ENCODE results near the gene YPEL2. TPM values are rescaled to one million over a fixed set of nuclear protein-coding genes. Genes with fewer than 3 reads are reported as not detected.

The YPEL2 gene
- total RNA-seq, 1 experiment from 2014 or later = 4.7 TPM

GRCh38 chr17:59389066-59389465, 57.6 kb downstream of the YPEL2 start:
- RAD21 ChIA-PET (ENCODE audit: low non-redundant PET in 1 of 2, low total read pairs in 2 of 2, uncharacterized antibody in 2 of 2, unreplicated experiment in 2 of 2) = no interaction called here
- DNase-seq (ENCODE audit: low read depth, low spot score) (no peak), ATAC-seq (no peak)
- Histone ChIP-seq H3K4me3 (replicated peaks in 1 of 2; ENCODE audit: low read depth in 1 of 2, low read length in 2 of 2) (no peak overlapping the region), H3K4me1 (ENCODE audit: control insufficient read depth in 1 of 2, insufficient read depth in 2 of 2, low read length in 2 of 2) (no peaks in the 10 kb centered on the region), H3K27ac (ENCODE audit: low read depth, low read length) (no peak overlapping the region), H2AFZ (ENCODE audit: low read depth, low read length, poor library complexity, severe bottlenecking) (no peak overlapping the region), H3K36me3 (ENCODE audit: control insufficient read depth in 1 of 2, insufficient read depth in 2 of 2, low read length in 2 of 2) (no peaks in the 10 kb centered on the region), H3K27me3 (ENCODE audit: insufficient read depth, low read length) (no peaks in the 10 kb centered on the region), H4K20me1 (ENCODE audit: insufficient read depth) (no peaks in the 10 kb centered on the region), H3K9ac (ENCODE audit: low read length) (no peak overlapping the region), H3K79me2 (ENCODE audit: insufficient read depth, low read length) (no peaks in the 10 kb centered on the region), H3K9me3 (ENCODE audit: control insufficient read depth in 1 of 2, insufficient read depth in 1 of 2, low read depth in 1 of 2, low read length in 2 of 2) (no peaks in the 10 kb centered on the region), H3K9me2 (ENCODE audit: insufficient read depth) (no peaks in the 10 kb centered on the region), H3K4me2 (ENCODE audit: low read length) (no peak overlapping the region)
- intact Hi-C loops (cut with micrococcal nuclease) = no loop called here
- CTCF ChIA-PET = no interaction called here
- POLR2A ChIA-PET = no interaction called here
- TF ChIP-seq CBX3 (IDR thresholded peaks at IDR 0.05; ENCODE audit: low read depth) (no peak), TCF7L2 (IDR thresholded peaks at IDR 0.05; ENCODE audit: borderline replicate concordance, extremely low read depth, insufficient read depth, insufficient read length) (no peak), SP1 (IDR thresholded peaks at IDR 0.05; ENCODE audit: low read depth) (no peak), EGR1 (IDR thresholded peaks at IDR 0.05; ENCODE audit: low read depth) (no peak), ZFX (IDR thresholded peaks at IDR 0.05) (no peak), RAD21 (IDR thresholded peaks at IDR 0.05; ENCODE audit: low read depth) (no peak), POLR2A (IDR thresholded peaks at IDR 0.05; ENCODE audit: borderline replicate concordance, extremely low read depth, insufficient read depth, insufficient read length) (no peak), CEBPB (IDR thresholded peaks at IDR 0.05; ENCODE audit: low read depth) (no peak), SIN3A (IDR thresholded peaks at IDR 0.05; ENCODE audit: low read depth) (no peak), ZNF274 (IDR thresholded peaks at IDR 0.05; ENCODE audit: low read depth, low read length) (no peak), POLR2AphosphoS5 (IDR thresholded peaks at IDR 0.05; ENCODE audit: low read depth, low read length) (no peak), SRF (IDR thresholded peaks at IDR 0.05; ENCODE audit: low read depth) (no peak), REST (IDR thresholded peaks at IDR 0.05; ENCODE audit: low read depth) (no peak), EZH2 (IDR thresholded peaks at IDR 0.05) (no peak), JUND (IDR thresholded peaks at IDR 0.05) (no peak), ELF1 (IDR thresholded peaks at IDR 0.05; ENCODE audit: borderline replicate concordance, low read depth) (no peak), ATF3 (IDR thresholded peaks at IDR 0.05) (no peak)
- TF ChIP-seq, protein P1, sequence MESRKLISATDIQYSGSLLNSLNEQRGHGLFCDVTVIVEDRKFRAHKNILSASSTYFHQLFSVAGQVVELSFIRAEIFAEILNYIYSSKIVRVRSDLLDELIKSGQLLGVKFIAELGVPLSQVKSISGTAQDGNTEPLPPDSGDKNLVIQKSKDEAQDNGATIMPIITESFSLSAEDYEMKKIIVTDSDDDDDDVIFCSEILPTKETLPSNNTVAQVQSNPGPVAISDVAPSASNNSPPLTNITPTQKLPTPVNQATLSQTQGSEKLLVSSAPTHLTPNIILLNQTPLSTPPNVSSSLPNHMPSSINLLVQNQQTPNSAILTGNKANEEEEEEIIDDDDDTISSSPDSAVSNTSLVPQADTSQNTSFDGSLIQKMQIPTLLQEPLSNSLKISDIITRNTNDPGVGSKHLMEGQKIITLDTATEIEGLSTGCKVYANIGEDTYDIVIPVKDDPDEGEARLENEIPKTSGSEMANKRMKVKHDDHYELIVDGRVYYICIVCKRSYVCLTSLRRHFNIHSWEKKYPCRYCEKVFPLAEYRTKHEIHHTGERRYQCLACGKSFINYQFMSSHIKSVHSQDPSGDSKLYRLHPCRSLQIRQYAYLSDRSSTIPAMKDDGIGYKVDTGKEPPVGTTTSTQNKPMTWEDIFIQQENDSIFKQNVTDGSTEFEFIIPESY (IDR thresholded peaks at IDR 0.05; ENCODE audit: extremely low read depth, insufficient replicate concordance, low read length) = no peak
- BruUV-seq (replicated peaks) = no TSS peak

All from HCT116 (cell line).